Hepatocyte (in vitro differentiated cells): Measurements from ENCODE around the gene HMGCS2. TPM values are rescaled to one million over a fixed set of nuclear protein-coding genes. Genes with fewer than 3 reads are reported as not detected.

Source experiments
- DNase-seq: peaks from one replicate; pipeline ENCODE4 v3.0.0-alpha.2; 2016; ENCODE audit warnings: low spot score
- H2AFZ ChIP-seq: fragments of 200-600 bp; sonication (generic); 2 replicates; pipeline ENCODE4 v1.6.0; 2016; ENCODE audit warnings: antibody characterized with exemption, mild to moderate bottlenecking
- H3K27ac ChIP-seq: fragments of 200-600 bp; sonication (generic); 2 replicates; pipeline ENCODE4 v1.5.1; 2016; ENCODE audit warnings: mild to moderate bottlenecking
- H3K27me3 ChIP-seq: fragments of 200-600 bp; sonication (generic); 2 replicates; pipeline ENCODE4 v1.6.1; 2016
- H3K36me3 ChIP-seq: fragments of 200-600 bp; sonication (generic); replicated peaks from 2 replicates; pipeline ENCODE4 v1.5.1; 2016; ENCODE audit warnings: low read depth; ENCODE audit not compliant: insufficient read depth
- H3K4me1 ChIP-seq: fragments of 200-600 bp; sonication (generic); 2 replicates; pipeline ENCODE4 v1.5.1; 2016; ENCODE audit warnings: mild to moderate bottlenecking, moderate library complexity; ENCODE audit not compliant: insufficient read depth
- H3K4me2 ChIP-seq: fragments of 200-600 bp; sonication (generic); 2 replicates; pipeline ENCODE4 v1.6.0; 2016
- H3K4me3 ChIP-seq: fragments of 200-600 bp; sonication (generic); 2 replicates; pipeline ENCODE4 v1.5.1; 2016; ENCODE audit warnings: mild to moderate bottlenecking
- H3K79me2 ChIP-seq: fragments of 200-600 bp; sonication (generic); 2 replicates; pipeline ENCODE4 v1.6.0; 2017; ENCODE audit warnings: mild to moderate bottlenecking
- H3K9me2 ChIP-seq: fragments of 200-600 bp; sonication (generic); replicated peaks from 2 replicates; pipeline ENCODE4 v1.6.0; 2017; ENCODE audit warnings: mild to moderate bottlenecking; ENCODE audit not compliant: insufficient read depth
- H3K9me3 ChIP-seq: fragments of 200-600 bp; sonication (generic); 2 replicates; pipeline ENCODE4 v1.5.1; 2016; ENCODE audit warnings: low read depth, mild to moderate bottlenecking
- H4K20me1 ChIP-seq: fragments of 200-600 bp; sonication (generic); 2 replicates; pipeline ENCODE4 v1.6.0; 2016; ENCODE audit warnings: mild to moderate bottlenecking; ENCODE audit not compliant: insufficient read depth, poor library complexity, severe bottlenecking
- CTCF ChIP-seq: fragments of 200-600 bp; sonication (generic); IDR thresholded peaks from 2 replicates; pipeline ENCODE4 v1.5.1; 2016; ENCODE audit warnings: antibody characterized with exemption, mild to moderate bottlenecking; ENCODE audit not compliant: poor library complexity
- EZH2 ChIP-seq: fragments of 200-600 bp; sonication (generic); IDR thresholded peaks from 2 replicates; pipeline ENCODE4 v1.6.1; 2016; ENCODE audit warnings: antibody characterized with exemption, mild to moderate bottlenecking, borderline replicate concordance
- EZH2phosphoT487 ChIP-seq: fragments of 200-600 bp; sonication (generic); IDR thresholded peaks from one replicate; pipeline ENCODE4 v1.6.1; 2018; ENCODE audit warnings: antibody characterized with exemption, mild to moderate bottlenecking, low read depth, moderate library complexity; ENCODE audit not compliant: unreplicated experiment, severe bottlenecking
- WGBS: methylation state at CpG from one replicate; pipeline ENCODE4 v1.1.6; 2016; ENCODE audit warnings: low lambda C conversion rate; ENCODE audit errors: missing lambda C conversion rate; 5-methylcytosine and 5-hydroxymethylcytosine counted together
- polyA plus RNA-seq: library from polyadenylated mRNA; unstranded; fragments of >200 nt; fragmentation: Nextera tagmentation; extraction: Ambion mirVana; gene quantifications from 2 replicates; pipeline ENCODE4 v1.2.1, GENCODE V29; 2016
- total RNA-seq: library from RNA; depleted of rRNA; stranded (reverse); fragments of >200 nt; gene quantifications from 2 replicates; pipeline ENCODE4 v1.2.3, GENCODE V29; 2014

The HMGCS2 gene
- total and polyA plus RNA-seq, 2 experiments from 2014 or later: 167 to 188 TPM

GRCh38 chr1:119732465-119733168 lies 36.1 kb downstream of the HMGCS2 start:
- Histone ChIP-seq H3K9me3 (no peaks in the 10 kb centered on the region), H3K4me2 (no peak overlapping the region), H4K20me1 (peaks cover 5% of the 10 kb centered on the region), H3K79me2 (peaks cover 7% of the 10 kb centered on the region), H3K9me2 (no peaks in the 10 kb centered on the region), H3K27me3 (no peaks in the 10 kb centered on the region), H2AFZ (no peak overlapping the region), H3K4me3 (no peak overlapping the region), H3K4me1 (peaks cover 6% of the 10 kb centered on the region), H3K27ac (no peak overlapping the region), H3K36me3 (no peaks in the 10 kb centered on the region)
- WGBS: 76% methylated on average over 11 of the region's 11 CpGs
- no peak for DNase-seq
- TF ChIP-seq CTCF (no peak), EZH2phosphoT487 (no peak), EZH2 (no peak)

- no peaks in the 10 kb centered on the region for H3K27me3 ChIP-seq
- H3K9me2 ChIP-seq: no peaks in the 10 kb centered on the region
- no peak overlapping the region for H3K4me2 ChIP-seq
- WGBS: 88% methylated on average over 6 of the region's 6 CpGs
- DNase-seq: no peak
- peaks cover 3% of the 10 kb centered on the region for H3K4me1 ChIP-seq
- peaks cover 11% of the 10 kb centered on the region for H3K79me2 ChIP-seq
- TF ChIP-seq EZH2phosphoT487 (no peak), CTCF (no peak), EZH2 (no peak)
- H3K9me3 ChIP-seq: no peaks in the 10 kb centered on the region
- H3K27ac ChIP-seq: no peak overlapping the region
- no peak overlapping the region for H3K4me3 ChIP-seq
- no peaks in the 10 kb centered on the region for H3K36me3 ChIP-seq
- peaks cover 5% of the 10 kb centered on the region for H4K20me1 ChIP-seq
- no peak overlapping the region for H2AFZ ChIP-seq
These were observed 36.8 kb downstream of the HMGCS2 start for GRCh38 chr1:119731741-119732430.

GRCh38 chr1:119731060-119731459 lies 37.6 kb downstream of the HMGCS2 start:
- Histone ChIP-seq H3K36me3 (no peaks in the 10 kb centered on the region), H3K4me3 (no peak overlapping the region), H2AFZ (no peak overlapping the region), H3K79me2 (peaks cover 17% of the 10 kb centered on the region), H3K9me2 (no peaks in the 10 kb centered on the region), H3K27me3 (no peaks in the 10 kb centered on the region), H3K9me3 (no peaks in the 10 kb centered on the region), H3K4me2 (no peak overlapping the region), H3K27ac (no peak overlapping the region), H3K4me1 (no peaks in the 10 kb centered on the region), H4K20me1 (peaks cover 7% of the 10 kb centered on the region)
- 69% methylated on average over 5 of the region's 5 CpGs for WGBS
- DNase-seq: no peak
- TF ChIP-seq EZH2phosphoT487 (no peak), EZH2 (no peak)

GRCh38 chr1:119729044-119729443 lies 39.7 kb downstream of the HMGCS2 start:
- no peak for TF ChIP-seq CTCF
- no peak for TF ChIP-seq EZH2phosphoT487
- TF ChIP-seq EZH2: no peak
- H3K27ac ChIP-seq: no peak overlapping the region
- H3K9me2 ChIP-seq: no peaks in the 10 kb centered on the region
- H2AFZ ChIP-seq: no peak overlapping the region
- H3K27me3 ChIP-seq: no peaks in the 10 kb centered on the region
- H3K4me1 ChIP-seq: peaks cover 3% of the 10 kb centered on the region
- DNase-seq: no peak
- H4K20me1 ChIP-seq: peaks cover 7% of the 10 kb centered on the region
- peaks cover 20% of the 10 kb centered on the region for H3K79me2 ChIP-seq
- H3K4me3 ChIP-seq: no peak overlapping the region
- no peaks in the 10 kb centered on the region for H3K36me3 ChIP-seq
- H3K9me3 ChIP-seq: no peaks in the 10 kb centered on the region
- no peak overlapping the region for H3K4me2 ChIP-seq
